K562 (cell line): Measurements from ENCODE around the gene CACNA1I. TPM values are rescaled to one million over a fixed set of nuclear protein-coding genes. Genes with fewer than 3 reads are reported as not detected.

Source experiments
- CHD4 ChIP-seq: fragments of 200-600 bp; sonication (generic); IDR thresholded peaks from 3 replicates; pipeline ENCODE4 v1.6.1; 2012; ENCODE audit warnings: low read depth, mild to moderate bottlenecking, mixed read lengths, low read length, inconsistent platforms; ENCODE audit not compliant: insufficient read depth, insufficient replicate concordance, poor library complexity, severe bottlenecking
- DLX4 ChIP-seq: fragments of 250-450 bp; sonication (Bioruptor Pico); IDR thresholded peaks from 2 replicates; pipeline ENCODE4 v1.6.1; 2021; ENCODE audit warnings: mild to moderate bottlenecking
- DMBX1 ChIP-seq: fragments of 250-450 bp; sonication (Bioruptor Pico); IDR thresholded peaks from 2 replicates; pipeline ENCODE4 v1.8.0; 2022; ENCODE audit warnings: inconsistent platforms, mild to moderate bottlenecking, moderate library complexity, borderline replicate concordance
- DPF2 ChIP-seq: fragments of 450-650 bp; IDR thresholded peaks from 2 replicates; pipeline ENCODE4 v1.6.1; 2016
- HNRNPL ChIP-seq: fragments of 200-400 bp; formaldehyde crosslinking; IDR thresholded peaks from 2 replicates; pipeline ENCODE4 v1.6.1; 2017; ENCODE audit warnings: low read depth, mild to moderate bottlenecking, low read length
- POLR2B ChIP-seq: fragments of 450-650 bp; IDR thresholded peaks from 2 replicates; pipeline ENCODE4 v1.6.1; 2018; ENCODE audit warnings: low read depth; ENCODE audit not compliant: partially characterized antibody
- SMAD4 ChIP-seq: fragments of 250-450 bp; sonication (Bioruptor Pico); conservative IDR thresholded peaks from 2 replicates; pipeline ENCODE4 v1.8.0; 2021; ENCODE audit warnings: inconsistent platforms, mild to moderate bottlenecking, moderate library complexity
- SMARCC2 ChIP-seq: fragments of 450-650 bp; IDR thresholded peaks from 2 replicates; pipeline ENCODE4 v1.6.1; 2017; ENCODE audit warnings: antibody characterized with exemption, moderate library complexity, mild to moderate bottlenecking, low read depth
- TFE3 ChIP-seq: fragments of 450-650 bp; formaldehyde crosslinking; IDR thresholded peaks from 2 replicates; pipeline ENCODE4 v1.4.0; 2020; ENCODE audit warnings: mild to moderate bottlenecking, mixed read lengths
- ZBTB43 ChIP-seq: sonication (generic); formaldehyde crosslinking; IDR thresholded peaks from 2 replicates; pipeline ENCODE4 v1.8.0; 2023; ENCODE audit warnings: mild to moderate bottlenecking, missing genetic modification reagents
- ZFP36 ChIP-seq: fragments of 150-350 bp; IDR thresholded peaks from 2 replicates; pipeline ENCODE4 v1.6.1; 2018; ENCODE audit warnings: low read length, low read depth; ENCODE audit not compliant: partially characterized antibody
- ZNF764 ChIP-seq: fragments of 250-450 bp; sonication (Bioruptor Pico); IDR thresholded peaks from 2 replicates; pipeline ENCODE4 v1.4.0; 2020; ENCODE audit warnings: low read depth, mild to moderate bottlenecking, moderate library complexity
- polyA plus RNA-seq, 8 experiments: library from polyadenylated mRNA; depleted of rRNA in 4 of 8; stranded (reverse) in 5 of 8; unstranded in 3 of 8; fragments of >200 nt; fragmentation: Nextera tagmentation in 2 of 8; fragmentation: Illumina TruSeq in 1 of 8; extraction: Ambion mirVana in 2 of 8; extraction: Trizol in 1 of 8; gene quantifications; 2 replicates each; pipeline versions ENCODE4 v1.2.1 to v1.2.3, GENCODE V29; 2011 to 2014; ENCODE audit warnings: inconsistent platforms in 1 of 8, missing spikeins in 1 of 8
- total RNA-seq, 7 experiments: library from RNA; depleted of rRNA in 6 of 7; stranded (reverse); fragments of >200 nt in 6 of 7; fragmentation: Illumina TruSeq in 2 of 7; extraction: Trizol in 2 of 7; gene quantifications; 2 replicates each; pipeline versions ENCODE4 v1.2.1 to v1.2.3, GENCODE V29; 2011 to 2021; ENCODE audit warnings: low replicate concordance in 1 of 7

Gene CACNA1I
- total and polyA plus RNA-seq, 9 of the 15 experiments (the other 6 are each of a cell fraction or from before 2014, with no cell fraction given): 0.01 to 0.79 (median 0.32) TPM; not detected in 1

DNA sequence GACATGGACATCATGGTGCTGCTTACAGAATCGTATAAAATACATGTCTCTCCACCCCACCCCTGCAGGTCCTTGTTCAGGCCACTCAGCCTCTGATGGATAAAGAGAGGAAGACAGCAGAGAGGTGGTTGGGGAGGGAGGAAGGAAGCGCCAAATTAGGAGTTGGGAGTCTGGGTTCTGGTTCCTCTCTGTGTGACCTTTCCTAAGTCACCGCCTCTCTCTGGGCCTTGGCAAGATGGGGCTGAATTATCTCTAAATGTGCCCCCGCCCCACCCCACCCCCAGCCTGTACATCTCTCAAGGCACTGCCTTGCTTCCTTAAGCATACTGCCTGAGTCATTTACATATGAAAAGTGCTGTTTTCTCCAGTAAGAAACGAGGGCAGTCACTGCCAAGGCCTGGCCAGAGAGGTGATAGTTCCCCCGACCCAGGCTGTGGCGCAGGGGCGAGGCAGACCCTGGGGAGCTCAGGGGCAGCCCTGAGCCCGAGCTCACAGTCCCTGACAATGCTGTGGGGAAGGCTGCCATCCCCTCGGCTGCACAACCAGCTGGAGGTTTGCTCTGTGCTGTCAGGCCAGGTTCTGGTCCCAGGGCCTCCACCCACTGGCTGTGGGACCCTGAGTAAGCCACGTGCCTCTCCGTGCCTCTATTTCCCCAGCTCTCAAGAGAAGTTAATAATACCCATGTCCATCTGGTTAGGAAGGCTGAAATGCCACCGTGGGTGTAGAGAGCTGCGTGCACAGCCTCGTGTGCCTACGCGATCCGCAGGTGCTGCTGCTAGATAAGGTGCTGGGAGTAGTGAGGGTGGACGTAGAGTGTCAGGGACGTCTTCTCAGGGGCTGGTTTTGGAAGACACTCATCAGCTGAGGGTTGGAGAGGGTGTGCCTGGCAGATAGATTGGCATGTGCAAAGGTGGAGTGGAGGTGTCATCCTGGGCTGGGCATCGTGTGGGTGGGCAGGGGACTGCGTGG, 55.3 kb downstream of the CACNA1I start (continued):
- no peak for TF ChIP-seq DLX4 (CRISPR knock-in tag)
- TF ChIP-seq ZNF764: no peak
- no peak for TF ChIP-seq POLR2B
- TF ChIP-seq SMARCC2: 0 out of 2 replicates have a peak, but pooled peaks have one; percentile 23
- no peak for TF ChIP-seq ZBTB43 (CRISPR knock-in tag)
- no peak for TF ChIP-seq DMBX1 (CRISPR knock-in tag)
- no peak for TF ChIP-seq HNRNPL
- TF ChIP-seq ZFP36: peak; percentile 63
- TF ChIP-seq TFE3: no peak
- no peak for TF ChIP-seq SMAD4 (CRISPR knock-in tag)
- TF ChIP-seq DPF2: peak; percentile 92
- no peak for TF ChIP-seq CHD4
